ENCODE measurements around the gene ISG20L2.

ISG20L2 gene

DNA sequence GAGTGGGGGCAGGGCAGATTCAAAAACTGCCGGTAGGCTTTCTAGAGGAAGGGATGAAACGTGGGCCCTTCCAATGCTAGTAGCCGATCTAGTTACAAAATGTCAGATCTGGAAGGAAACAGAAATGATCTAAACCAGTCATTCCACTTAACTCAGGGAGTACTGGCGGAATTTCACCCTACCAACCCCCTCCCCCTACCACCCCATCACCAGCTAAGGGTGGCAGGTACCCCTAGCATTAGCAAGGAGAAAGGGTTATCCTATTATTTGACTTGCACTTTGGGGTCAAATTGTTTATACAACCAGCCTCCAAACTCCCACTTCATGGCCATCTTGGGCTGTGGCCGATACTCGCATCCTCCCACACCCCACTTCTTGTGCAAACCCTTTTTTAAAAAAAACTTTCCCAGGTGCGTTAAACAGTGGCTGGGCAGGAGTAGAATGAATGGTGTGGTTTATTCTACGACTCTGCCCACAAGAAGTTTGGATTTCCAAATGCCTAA lies 13.0 kb upstream of the ISG20L2 start:
- Histone ChIP-seq H2AFZ (ENCODE audit: low read length) (no peak overlapping the region), H3F3A (ENCODE audit: insufficient read depth, low read length) (0 out of 2 replicates have a peak, but pooled peaks cover 9% of the 10 kb centered on the region), H4K20me1 (ENCODE audit: insufficient read depth, low read length) (no peaks in the 10 kb centered on the region), H3K4me2 (ENCODE audit: low read length) (peak overlapping the region; percentile 72), H3K9me3 (ENCODE audit: low read length) (no peaks in the 10 kb centered on the region), H3K79me2 (ENCODE audit: insufficient read depth, low read length) (peaks cover 15% of the 10 kb centered on the region), H3K9ac (ENCODE audit: low read length) (peak overlapping the region; percentile 49; the same call in 1 of the 2 replicates), H3K27ac (ENCODE audit: low read depth, low read length, poor library complexity, severe bottlenecking) (peak overlapping the region; percentile 82), H3K4me1 (ENCODE audit: insufficient read depth, low read length, severe bottlenecking) (peaks cover 27% of the 10 kb centered on the region), H3K9me2 (ENCODE audit: low read depth, low read length) (no peaks in the 10 kb centered on the region), H3K27me3 (ENCODE audit: insufficient read depth, low read length) (no peaks in the 10 kb centered on the region), H3K36me3 (ENCODE audit: insufficient read depth, low read length) (peaks cover 84% of the 10 kb centered on the region), H3K4me3 (ENCODE audit: low read depth, low read length, poor library complexity, severe bottlenecking) (peak overlapping the region; percentile 54)
- TF ChIP-seq EZH2 (IDR thresholded peaks at IDR 0.05; ENCODE audit: borderline replicate concordance, low read length) (no peak), CTCF (IDR thresholded peaks at IDR 0.05; ENCODE audit: low read length) (no peak)

DNA sequence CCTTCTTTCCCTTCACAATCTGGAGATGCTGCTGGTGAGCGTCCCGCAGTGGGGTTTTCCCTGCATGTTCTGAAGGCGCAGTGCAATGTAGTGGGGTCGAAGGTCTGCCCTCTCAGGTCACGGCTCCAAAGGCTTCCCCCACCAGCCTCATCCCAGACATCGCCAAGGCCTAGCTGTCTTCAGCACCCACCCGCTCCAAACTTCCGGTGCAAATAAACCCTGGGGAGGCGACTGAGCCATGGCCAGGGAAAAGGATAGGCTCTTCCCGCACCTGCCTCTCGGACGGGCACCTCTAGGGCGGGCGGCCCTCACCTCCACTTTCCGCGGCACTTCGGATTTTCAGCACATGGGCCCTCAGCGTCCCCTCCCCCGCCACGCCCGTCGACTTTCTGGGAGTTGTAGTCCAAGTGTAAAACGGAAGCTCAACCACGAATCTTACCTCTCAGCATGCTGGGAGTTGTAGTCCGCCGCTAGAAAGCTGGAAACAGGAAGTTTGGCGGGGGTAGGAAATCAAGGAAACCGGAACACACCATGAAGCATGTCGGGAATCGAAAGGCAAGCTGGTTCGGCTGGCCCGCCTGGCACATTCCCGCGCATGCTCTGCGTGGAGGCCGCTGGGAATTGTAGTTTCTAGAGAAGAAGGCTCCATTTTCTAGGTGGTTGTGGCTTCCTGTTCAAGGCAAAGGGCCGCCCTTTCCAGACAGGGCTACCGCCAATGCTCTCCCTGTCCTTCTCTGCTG lies 12.3 kb upstream of the ISG20L2 start, which contains the start of gene MRPL24:
MRPL24 (minus strand) TSS at position 348 of the 740 bp plus-strand sequence. CDS start 2,384 bp downstream, outside the sequence.
- H3K9me3 ChIP-seq (ENCODE audit: low read length) = no peaks in the 10 kb centered on the region
- H3K4me2 ChIP-seq (ENCODE audit: low read length) = peak within 1 kb of the TSS; percentile 85
- peaks cover 21% of the 10 kb centered on the region for H3K4me1 ChIP-seq (ENCODE audit: insufficient read depth, low read length, severe bottlenecking)
- H3K27me3 ChIP-seq (ENCODE audit: insufficient read depth, low read length) = no peaks in the 10 kb centered on the region
- peaks cover 84% of the 10 kb centered on the region for H3K36me3 ChIP-seq (ENCODE audit: insufficient read depth, low read length)
- H3K9me2 ChIP-seq (ENCODE audit: low read depth, low read length) = no peaks in the 10 kb centered on the region
- H2AFZ ChIP-seq (ENCODE audit: low read length) = no peak within 1 kb of the TSS
- peak within 1 kb of the TSS; percentile 82 for H3K27ac ChIP-seq (ENCODE audit: low read depth, low read length, poor library complexity, severe bottlenecking)
- H3K4me3 ChIP-seq (ENCODE audit: low read depth, low read length, poor library complexity, severe bottlenecking) = peak within 1 kb of the TSS; percentile 80
- no peak for TF ChIP-seq CTCF (IDR thresholded peaks at IDR 0.05; ENCODE audit: low read length)
- no peak for TF ChIP-seq EZH2 (IDR thresholded peaks at IDR 0.05; ENCODE audit: borderline replicate concordance, low read length)
- H3F3A ChIP-seq (ENCODE audit: insufficient read depth, low read length) = 0 out of 2 replicates have a peak, but pooled peaks cover 9% of the 10 kb centered on the region
- H3K9ac ChIP-seq (ENCODE audit: low read length) = peak within 1 kb of the TSS; percentile 92
- H4K20me1 ChIP-seq (ENCODE audit: insufficient read depth, low read length) = no peaks in the 10 kb centered on the region
- H3K79me2 ChIP-seq (ENCODE audit: insufficient read depth, low read length) = peaks cover 9% of the 10 kb centered on the region

- no peak overlapping the region for H2AFZ ChIP-seq (ENCODE audit: low read length)
- no peak for TF ChIP-seq EZH2 (IDR thresholded peaks at IDR 0.05; ENCODE audit: borderline replicate concordance, low read length)
- TF ChIP-seq CTCF (IDR thresholded peaks at IDR 0.05; ENCODE audit: low read length) = no peak
- H3K27ac ChIP-seq (ENCODE audit: low read depth, low read length, poor library complexity, severe bottlenecking) = peak overlapping the region; percentile 66
- no peaks in the 10 kb centered on the region for H3K9me2 ChIP-seq (ENCODE audit: low read depth, low read length)
- H3K9me3 ChIP-seq (ENCODE audit: low read length) = no peaks in the 10 kb centered on the region
- peaks cover 7% of the 10 kb centered on the region for H3K79me2 ChIP-seq (ENCODE audit: insufficient read depth, low read length)
- H3K9ac ChIP-seq (ENCODE audit: low read length) = peak overlapping the region; percentile 92
- H4K20me1 ChIP-seq (ENCODE audit: insufficient read depth, low read length) = no peaks in the 10 kb centered on the region
- peaks cover 78% of the 10 kb centered on the region for H3K36me3 ChIP-seq (ENCODE audit: insufficient read depth, low read length)
- H3K4me3 ChIP-seq (ENCODE audit: low read depth, low read length, poor library complexity, severe bottlenecking) = peak overlapping the region; percentile 80
- H3F3A ChIP-seq (ENCODE audit: insufficient read depth, low read length) = 0 out of 2 replicates have a peak, but pooled peaks cover 9% of the 10 kb centered on the region
- H3K4me1 ChIP-seq (ENCODE audit: insufficient read depth, low read length, severe bottlenecking) = peaks cover 21% of the 10 kb centered on the region
- H3K4me2 ChIP-seq (ENCODE audit: low read length) = peak overlapping the region; percentile 85
- H3K27me3 ChIP-seq (ENCODE audit: insufficient read depth, low read length) = no peaks in the 10 kb centered on the region
Observed at GRCh38 chr1:156740237-156740740, 11.7 kb upstream of the ISG20L2 start.

All from OCI-LY1 (cell line).